ENCODE data around the gene MEX3D. TPM values are rescaled to one million over a fixed set of nuclear protein-coding genes. Genes with fewer than 3 reads are reported as not detected.
"Not testable (repeated sequence)": the region's sequence is repeated elsewhere in the genome, so short reads cannot be mapped to it uniquely, and the experiment has no call there.

The MEX3D gene
- total RNA-seq, 1 donor from 2014 or later, result 2.1 TPM

DNA sequence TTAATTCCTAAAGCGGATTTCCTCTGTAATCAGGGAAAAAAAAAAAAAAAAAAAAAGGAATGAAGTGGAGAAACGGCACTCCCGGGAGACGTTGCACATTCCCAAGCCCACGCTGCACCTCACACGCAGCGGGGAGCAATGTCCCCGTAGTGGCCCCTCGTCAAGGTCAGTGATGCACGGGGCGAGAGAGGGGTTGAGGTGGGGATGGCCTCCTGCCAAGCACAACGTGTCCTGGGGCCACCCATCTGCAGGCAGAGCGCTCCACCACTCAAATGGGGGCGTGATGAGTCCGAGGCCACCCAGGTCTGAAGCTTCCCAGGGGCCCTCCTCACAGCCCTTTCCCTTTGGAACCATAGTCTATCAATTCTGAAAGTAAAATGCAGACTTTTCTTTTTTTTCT is 29.1 kb downstream of the MEX3D start:
- TF ChIP-seq, protein P1, sequence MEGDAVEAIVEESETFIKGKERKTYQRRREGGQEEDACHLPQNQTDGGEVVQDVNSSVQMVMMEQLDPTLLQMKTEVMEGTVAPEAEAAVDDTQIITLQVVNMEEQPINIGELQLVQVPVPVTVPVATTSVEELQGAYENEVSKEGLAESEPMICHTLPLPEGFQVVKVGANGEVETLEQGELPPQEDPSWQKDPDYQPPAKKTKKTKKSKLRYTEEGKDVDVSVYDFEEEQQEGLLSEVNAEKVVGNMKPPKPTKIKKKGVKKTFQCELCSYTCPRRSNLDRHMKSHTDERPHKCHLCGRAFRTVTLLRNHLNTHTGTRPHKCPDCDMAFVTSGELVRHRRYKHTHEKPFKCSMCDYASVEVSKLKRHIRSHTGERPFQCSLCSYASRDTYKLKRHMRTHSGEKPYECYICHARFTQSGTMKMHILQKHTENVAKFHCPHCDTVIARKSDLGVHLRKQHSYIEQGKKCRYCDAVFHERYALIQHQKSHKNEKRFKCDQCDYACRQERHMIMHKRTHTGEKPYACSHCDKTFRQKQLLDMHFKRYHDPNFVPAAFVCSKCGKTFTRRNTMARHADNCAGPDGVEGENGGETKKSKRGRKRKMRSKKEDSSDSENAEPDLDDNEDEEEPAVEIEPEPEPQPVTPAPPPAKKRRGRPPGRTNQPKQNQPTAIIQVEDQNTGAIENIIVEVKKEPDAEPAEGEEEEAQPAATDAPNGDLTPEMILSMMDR (IDR thresholded peaks at IDR 0.05), result no peak
- intact Hi-C loops (cut with micrococcal nuclease), result no loop called here
- no peak for ATAC-seq (ENCODE audit: low read depth)
- no peaks in the 10 kb centered on the region for H3K9me3 Mint-ChIP-seq
- H3K27ac Mint-ChIP-seq, result no peak overlapping the region
- no peaks in the 10 kb centered on the region for H3K4me1 Mint-ChIP-seq
- POLR2A ChIA-PET, result interaction anchor here (0.7 kb wide), 1 partner anchor 1572 kb away, joined by 3 read pairs; no protein-coding TSS in a partner anchor
- peaks cover 18% of the 10 kb centered on the region for H3K27me3 Mint-ChIP-seq
- no peak overlapping the region for H3K4me3 Mint-ChIP-seq
- CTCF ChIA-PET, result no interaction called here
- H3K36me3 Mint-ChIP-seq (ENCODE audit: low read depth), result no peaks in the 10 kb centered on the region
- no peak for DNase-seq

- H3K4me1 Mint-ChIP-seq; DNase-seq; ATAC-seq (ENCODE audit: low read depth); H3K36me3 Mint-ChIP-seq (ENCODE audit: low read depth); POLR2A ChIA-PET; H3K4me3 Mint-ChIP-seq; H3K27ac Mint-ChIP-seq; intact Hi-C loops (cut with micrococcal nuclease); CTCF ChIA-PET; H3K9me3 Mint-ChIP-seq: not testable (repeated sequence)
- H3K27me3 Mint-ChIP-seq, result peaks cover 16% of the 10 kb centered on the region
These were observed 32.4 kb downstream of the MEX3D start for GRCh38 chr19:1535699-1536098.

GRCh38 chr19:1534972-1535371 is 33.2 kb downstream of the MEX3D start:
- H3K9me3 Mint-ChIP-seq, result no peaks in the 10 kb centered on the region
- ChIA-PET CTCF (no interaction called here), POLR2A (interaction anchor here (0.6 kb wide), 1 partner anchor 56 kb away, joined by 4 read pairs; the partner anchor contains the start of gene C19orf25)
- peaks cover 14% of the 10 kb centered on the region for H3K27me3 Mint-ChIP-seq
- DNase-seq, result no peak
- H3K4me3 Mint-ChIP-seq, result no peak overlapping the region
- H3K4me1 Mint-ChIP-seq, result no peaks in the 10 kb centered on the region
- TF ChIP-seq, protein P1 (IDR thresholded peaks at IDR 0.05), result no peak
- no peak overlapping the region for H3K27ac Mint-ChIP-seq
- intact Hi-C loops (cut with micrococcal nuclease), result no loop called here
- ATAC-seq (ENCODE audit: low read depth), result no peak
- H3K36me3 Mint-ChIP-seq (ENCODE audit: low read depth), result no peaks in the 10 kb centered on the region

GRCh38 chr19:1533510-1534150 is 34.5 kb downstream of the MEX3D start:
- ChIA-PET POLR2A (interaction anchor here (0.7 kb wide), 1 partner anchor 56 kb away, joined by 5 read pairs; no protein-coding TSS in a partner anchor), CTCF (no interaction called here)
- Mint-ChIP-seq H3K4me1 (no peaks in the 10 kb centered on the region), H3K36me3 (ENCODE audit: low read depth) (no peaks in the 10 kb centered on the region), H3K9me3 (no peaks in the 10 kb centered on the region), H3K4me3 (no peak overlapping the region), H3K27ac (no peak overlapping the region), H3K27me3 (peaks cover 16% of the 10 kb centered on the region)
- ATAC-seq (ENCODE audit: low read depth) (no peak), DNase-seq (no peak)
- intact Hi-C loops (cut with micrococcal nuclease), result no loop called here
- TF ChIP-seq, protein P1 (IDR thresholded peaks at IDR 0.05), result no peak

GRCh38 chr19:1532003-1532402 is 36.1 kb downstream of the MEX3D start:
- Mint-ChIP-seq H3K36me3 (ENCODE audit: low read depth) (no peaks in the 10 kb centered on the region), H3K4me3 (no peak overlapping the region), H3K4me1 (no peaks in the 10 kb centered on the region), H3K9me3 (no peaks in the 10 kb centered on the region), H3K27me3 (peaks cover 22% of the 10 kb centered on the region), H3K27ac (no peak overlapping the region)
- TF ChIP-seq, protein P1 (IDR thresholded peaks at IDR 0.05), result no peak
- DNase-seq (no peak), ATAC-seq (ENCODE audit: low read depth) (no peak)
- intact Hi-C loops (cut with micrococcal nuclease), result no loop called here
- ChIA-PET POLR2A (no interaction called here), CTCF (no interaction called here)

DNA sequence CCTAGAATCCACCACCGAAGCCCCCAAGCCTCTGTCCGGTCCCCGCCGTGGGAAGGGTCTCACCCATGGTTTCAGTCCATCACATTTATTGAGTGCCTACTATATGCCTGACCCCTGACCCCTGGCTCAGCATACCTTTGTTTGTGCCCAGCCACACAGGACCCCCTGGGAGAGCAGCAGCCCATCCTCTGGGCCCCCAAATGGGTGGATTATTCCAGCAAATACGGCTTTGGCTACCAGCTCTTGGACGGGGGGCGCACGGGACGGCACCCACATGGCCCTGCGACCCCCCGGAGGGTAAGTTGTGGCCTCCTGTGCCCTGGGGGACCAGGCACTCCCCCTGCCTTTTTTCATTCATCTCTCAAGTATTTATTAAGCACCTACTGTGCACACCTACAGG is 36.5 kb downstream of the MEX3D start:
- intact Hi-C loops (cut with micrococcal nuclease), result no loop called here
- TF ChIP-seq, protein P1 (IDR thresholded peaks at IDR 0.05), result no peak
- CTCF ChIA-PET, result no interaction called here
- Mint-ChIP-seq H3K9me3 (no peaks in the 10 kb centered on the region), H3K36me3 (ENCODE audit: low read depth) (no peaks in the 10 kb centered on the region), H3K4me3 (no peak overlapping the region), H3K27me3 (peaks cover 25% of the 10 kb centered on the region), H3K4me1 (no peaks in the 10 kb centered on the region), H3K27ac (no peak overlapping the region)
- POLR2A ChIA-PET, result no interaction called here
- no peak for DNase-seq
- no peak for ATAC-seq (ENCODE audit: low read depth)

DNA sequence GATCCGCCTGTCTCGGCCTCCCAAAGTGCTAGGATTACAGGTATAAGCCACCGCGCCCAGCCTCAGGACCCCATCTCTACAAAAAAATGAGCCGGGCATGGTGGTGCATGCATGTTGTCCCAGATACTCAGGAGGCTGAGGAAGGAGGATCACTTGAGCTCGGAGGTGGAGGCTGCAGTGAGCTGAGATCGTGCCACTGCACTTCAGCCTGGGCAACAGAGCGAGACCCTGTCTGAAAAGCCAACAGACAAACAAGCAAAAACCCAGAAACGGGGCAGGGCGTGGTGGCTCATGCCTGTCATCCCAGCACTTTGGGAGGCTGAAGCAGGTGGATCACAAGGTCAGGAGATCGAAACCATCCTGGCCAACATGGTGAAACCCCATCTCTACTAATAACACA is 37.3 kb downstream of the MEX3D start:
- CTCF ChIA-PET; intact Hi-C loops (cut with micrococcal nuclease); DNase-seq; H3K4me3 Mint-ChIP-seq; H3K4me1 Mint-ChIP-seq; ATAC-seq (ENCODE audit: low read depth); H3K9me3 Mint-ChIP-seq; H3K27ac Mint-ChIP-seq; H3K36me3 Mint-ChIP-seq (ENCODE audit: low read depth); POLR2A ChIA-PET: not testable (repeated sequence)
- H3K27me3 Mint-ChIP-seq, result peaks cover 32% of the 10 kb centered on the region
